ENCODE results near the gene TMEM33.
A peak's percentile ranks its signal among the peaks of the same experiment; 100 is the strongest.
"Not testable (repeated sequence)": the region's sequence is repeated elsewhere in the genome, so short reads cannot be mapped to it uniquely, and the experiment has no call there.

TMEM33 gene

GRCh38 chr4:41934901-41935651, at the start of gene TMEM33:
TSS of gene TMEM33 (plus strand) at chr4:41935429. CDS start at chr4:41935485, 56 bp downstream.
- peak; percentile 52 to 63 for DNase-seq (ENCODE audit: low read depth in 1 of 2, low spot score in 1 of 2)

GRCh38 chr4:41885456-41885855, 49.8 kb upstream of the TMEM33 start:
- DNase-seq (ENCODE audit: low read depth in 1 of 2, low spot score in 1 of 2): no peak

GRCh38 chr4:41887277-41887676, 48.0 kb upstream of the TMEM33 start:
- no peak for DNase-seq (ENCODE audit: low read depth in 1 of 2, low spot score in 1 of 2)

- DNase-seq (ENCODE audit: low read depth in 1 of 2, low spot score in 1 of 2): no peak
Measured at GRCh38 chr4:41887821-41888686, 47.2 kb upstream of the TMEM33 start.

- DNase-seq (ENCODE audit: low read depth in 1 of 2, low spot score in 1 of 2): no peak
Measured at GRCh38 chr4:41888687-41889074, 46.5 kb upstream of the TMEM33 start.

- no peak for DNase-seq (ENCODE audit: low read depth in 1 of 2, low spot score in 1 of 2)
Measured at GRCh38 chr4:41889317-41889716, 45.9 kb upstream of the TMEM33 start.

- no peak for DNase-seq (ENCODE audit: low read depth in 1 of 2, low spot score in 1 of 2)
Measured at GRCh38 chr4:41890085-41890484, 45.1 kb upstream of the TMEM33 start.

- DNase-seq (ENCODE audit: low read depth in 1 of 2, low spot score in 1 of 2): no peak
Measured at GRCh38 chr4:41896648-41897047, 38.6 kb upstream of the TMEM33 start.

GRCh38 chr4:41897698-41898097, 37.5 kb upstream of the TMEM33 start:
- no peak for DNase-seq (ENCODE audit: low read depth in 1 of 2, low spot score in 1 of 2)

GRCh38 chr4:41909136-41909535, 26.1 kb upstream of the TMEM33 start:
- not testable (repeated sequence) for DNase-seq (ENCODE audit: low read depth in 1 of 2, low spot score in 1 of 2)

- DNase-seq (ENCODE audit: low read depth in 1 of 2, low spot score in 1 of 2): no peak
Measured at GRCh38 chr4:41912546-41912945, 22.7 kb upstream of the TMEM33 start.

GRCh38 chr4:41913509-41913908, 21.7 kb upstream of the TMEM33 start:
- DNase-seq (ENCODE audit: low read depth in 1 of 2, low spot score in 1 of 2): no peak

- no peak for DNase-seq (ENCODE audit: low read depth in 1 of 2, low spot score in 1 of 2)
Measured at GRCh38 chr4:41918278-41918677, 17.0 kb upstream of the TMEM33 start.

GRCh38 chr4:41920416-41920815, 14.8 kb upstream of the TMEM33 start:
- DNase-seq (ENCODE audit: low read depth in 1 of 2, low spot score in 1 of 2): not testable (repeated sequence)

- no peak for DNase-seq (ENCODE audit: low read depth in 1 of 2, low spot score in 1 of 2)
Measured at GRCh38 chr4:41921476-41921875, 13.8 kb upstream of the TMEM33 start.

- no peak for DNase-seq (ENCODE audit: low read depth in 1 of 2, low spot score in 1 of 2)
Measured at GRCh38 chr4:41927796-41928499, 7.3 kb upstream of the TMEM33 start.

GRCh38 chr4:41930139-41930831, 4.9 kb upstream of the TMEM33 start:
- DNase-seq (ENCODE audit: low read depth in 1 of 2, low spot score in 1 of 2): no peak

GRCh38 chr4:41932988-41933387, 2.2 kb upstream of the TMEM33 start:
- no peak for DNase-seq (ENCODE audit: low read depth in 1 of 2, low spot score in 1 of 2)

- no peak for DNase-seq (ENCODE audit: low read depth in 1 of 2, low spot score in 1 of 2)
Measured at GRCh38 chr4:41933997-41934503, 1.2 kb upstream of the TMEM33 start.

GRCh38 chr4:41934514-41934900, 722 bp upstream of the TMEM33 start:
- no peak for DNase-seq (ENCODE audit: low read depth in 1 of 2, low spot score in 1 of 2)

GRCh38 chr4:41935652-41936021, 408 bp downstream of the TMEM33 start:
- no peak for DNase-seq (ENCODE audit: low read depth in 1 of 2, low spot score in 1 of 2)

Measured in activated T-helper 1 cell treated with anti-CD3 and anti-CD28 coated beads, Interleukin-2, amount 50 U/mL, for 16 hours (primary cell).